ENCODE results near the gene VDAC1. TPM values are rescaled to one million over a fixed set of nuclear protein-coding genes. Genes with fewer than 3 reads are reported as not detected.
A peak's percentile ranks its signal among the peaks of the same experiment; 100 is the strongest.

Gene VDAC1
- total and polyA plus RNA-seq, 2 donors (not counting 1 experiment from before 2014, with no cell fraction given): 27.8 to 60.7 TPM

GRCh38 chr5:133927300-133928180 is 77.2 kb downstream of the VDAC1 start:
- no peak overlapping the region for H3K9ac ChIP-seq (ENCODE audit: low read length)
- H3K79me2 ChIP-seq (ENCODE audit: control insufficient read depth, insufficient read depth, low read length): no peaks in the 10 kb centered on the region
- ATAC-seq (ENCODE audit: low read depth): no peak
- WGBS (ENCODE audit: insufficient coverage): 91% methylated on average over 7 of the region's 13 CpGs
- ChIA-PET CTCF (interaction anchor here (0.8 to 3.2 kb wide), 2 partner anchors 10 to 17 kb away, joined by 3 to 23 read pairs; no protein-coding TSS in a partner anchor), POLR2A (interaction anchor here (0.7 kb wide), 1 partner anchor 75 kb away, joined by 6 read pairs; no protein-coding TSS in a partner anchor)
- Mint-ChIP-seq H3K27ac (peak overlapping the region; percentile 74), H3K4me1 (peaks cover 74% of the 10 kb centered on the region), H3K27me3 (no peaks in the 10 kb centered on the region), H3K9me3 (ENCODE audit: insufficient read depth) (no peaks in the 10 kb centered on the region), H3K4me3 (peak overlapping the region; percentile 23)
- H4K20me1 ChIP-seq (ENCODE audit: control insufficient read depth, insufficient read depth, low read length, poor library complexity, severe bottlenecking): no peaks in the 10 kb centered on the region
- no peak for DNase-seq
- H3K4me1 ChIP-seq (ENCODE audit: control insufficient read depth in 2 of 2, insufficient read depth in 2 of 2, low read length in 2 of 2): peaks cover 71 to 73% of the 10 kb centered on the region in 2 donors
- H3K27ac ChIP-seq (ENCODE audit: low read length in 2 of 2): peak overlapping the region; percentile 93 to 96
- no peaks in the 10 kb centered on the region for H3K36me3 ChIP-seq (replicated peaks in 1 of 2; ENCODE audit: control extremely low read depth in 1 of 2, control insufficient read depth in 1 of 2, extremely low read depth in 1 of 2, insufficient read depth in 2 of 2, low read length in 1 of 2)
- H3K4me3 ChIP-seq (ENCODE audit: control extremely low read depth in 1 of 5, extremely low read depth in 1 of 5, insufficient read depth in 1 of 5, low read depth in 2 of 5, low read length in 4 of 5): no peak overlapping the region
- no peak overlapping the region for H2AFZ ChIP-seq (ENCODE audit: insufficient read depth, low read depth, low read length, poor library complexity, severe bottlenecking)
- H3K4me2 ChIP-seq (replicated peaks; ENCODE audit: low read depth, low read length, poor library complexity, severe bottlenecking): peak overlapping the region; percentile 15
- intact Hi-C loops (cut with micrococcal nuclease): no loop called here
- H3K27me3 ChIP-seq (replicated peaks in 1 of 4; ENCODE audit: control extremely low read depth in 1 of 4, control insufficient read depth in 3 of 4, insufficient read depth in 4 of 4, low read length in 3 of 4): no peaks in the 10 kb centered on the region
- H3K9me3 ChIP-seq (ENCODE audit: control extremely low read depth in 1 of 3, control insufficient read depth in 2 of 3, insufficient read depth in 1 of 3, low read length in 2 of 3): peaks cover 0 to 10% (median 0%) of the 10 kb centered on the region in 3 donors
- TF ChIP-seq EZH2 (IDR thresholded peaks at IDR 0.05; ENCODE audit: borderline replicate concordance, insufficient read depth, low read depth, low read length, poor library complexity, severe bottlenecking) (no peak), CTCF (IDR thresholded peaks at IDR 0.05) (no peak)
